LNCaP clone FGC (cell line): ENCODE results near the gene RAB29.

ENCODE experiments used
- DNase-seq: peaks from one replicate; pipeline ENCODE4 v3.0.0-alpha.2; 2011; ENCODE audit warnings: low read depth
- H3K4me3 ChIP-seq: 2 replicates; pipeline ENCODE4 v1.5.1; 2011; ENCODE audit warnings: mild to moderate bottlenecking, low read depth, low read length, control low read depth
- TF ChIP-seq, protein P1 (sequence below): IDR thresholded peaks from 2 replicates; pipeline ENCODE4 v1.5.1; 2012; ENCODE audit warnings: mild to moderate bottlenecking; ENCODE audit not compliant: control insufficient read depth, insufficient read depth; ENCODE audit errors: extremely low read depth

Gene RAB29

DNA sequence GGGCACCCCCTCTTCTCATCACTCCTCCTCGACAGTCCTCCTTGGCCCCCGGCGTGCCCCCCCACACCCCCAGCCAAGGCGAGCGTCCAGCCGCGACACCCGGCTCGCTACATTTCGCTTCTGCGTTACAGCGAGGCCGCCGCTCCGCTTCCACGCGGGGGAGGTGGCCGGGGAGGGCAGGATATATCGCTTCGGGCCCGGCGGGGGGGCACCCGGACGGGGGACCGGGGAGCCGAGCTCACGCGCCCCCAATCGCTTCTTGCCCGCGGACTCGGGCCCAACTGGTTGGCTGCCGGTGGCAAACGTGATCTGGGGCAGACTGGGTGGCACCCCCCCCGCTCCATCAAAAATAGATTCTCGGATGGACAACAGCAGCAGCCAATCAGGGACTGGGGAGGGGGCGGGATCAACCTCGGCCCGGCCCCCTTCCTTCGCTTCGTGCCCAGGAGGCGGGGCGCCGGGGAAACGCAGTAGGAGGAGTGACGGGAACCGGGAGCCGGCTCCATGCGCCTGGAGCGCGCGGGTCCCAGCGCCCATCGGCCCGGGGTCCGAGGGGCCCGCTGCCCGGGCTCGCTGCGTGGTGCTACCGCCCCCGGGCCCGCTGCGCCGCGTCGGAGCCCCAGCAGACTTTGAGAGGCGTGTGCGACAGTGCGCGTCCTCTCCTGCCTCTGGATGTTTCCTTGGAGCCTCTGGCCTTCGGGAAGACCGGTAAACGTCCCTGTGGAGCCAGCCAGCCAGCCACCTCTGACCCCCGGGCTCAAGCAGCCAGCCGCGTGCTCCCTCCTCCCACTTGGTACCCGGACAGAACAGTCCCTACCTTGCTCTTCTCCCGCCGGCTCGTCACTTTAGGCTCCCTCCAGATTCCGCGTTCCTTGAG lies 37.8 kb upstream of the RAB29 start, which contains the start of gene SLC41A1:
Gene SLC41A1 (minus strand): TSS at position 321 of the 877 bp plus-strand sequence. CDS start 2,757 bp downstream, outside the sequence.
- TF ChIP-seq, protein P1, sequence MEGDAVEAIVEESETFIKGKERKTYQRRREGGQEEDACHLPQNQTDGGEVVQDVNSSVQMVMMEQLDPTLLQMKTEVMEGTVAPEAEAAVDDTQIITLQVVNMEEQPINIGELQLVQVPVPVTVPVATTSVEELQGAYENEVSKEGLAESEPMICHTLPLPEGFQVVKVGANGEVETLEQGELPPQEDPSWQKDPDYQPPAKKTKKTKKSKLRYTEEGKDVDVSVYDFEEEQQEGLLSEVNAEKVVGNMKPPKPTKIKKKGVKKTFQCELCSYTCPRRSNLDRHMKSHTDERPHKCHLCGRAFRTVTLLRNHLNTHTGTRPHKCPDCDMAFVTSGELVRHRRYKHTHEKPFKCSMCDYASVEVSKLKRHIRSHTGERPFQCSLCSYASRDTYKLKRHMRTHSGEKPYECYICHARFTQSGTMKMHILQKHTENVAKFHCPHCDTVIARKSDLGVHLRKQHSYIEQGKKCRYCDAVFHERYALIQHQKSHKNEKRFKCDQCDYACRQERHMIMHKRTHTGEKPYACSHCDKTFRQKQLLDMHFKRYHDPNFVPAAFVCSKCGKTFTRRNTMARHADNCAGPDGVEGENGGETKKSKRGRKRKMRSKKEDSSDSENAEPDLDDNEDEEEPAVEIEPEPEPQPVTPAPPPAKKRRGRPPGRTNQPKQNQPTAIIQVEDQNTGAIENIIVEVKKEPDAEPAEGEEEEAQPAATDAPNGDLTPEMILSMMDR, result no peak
- peak; percentile 53 for DNase-seq
- H3K4me3 ChIP-seq, result peak within 1 kb of the TSS; percentile 81

DNA sequence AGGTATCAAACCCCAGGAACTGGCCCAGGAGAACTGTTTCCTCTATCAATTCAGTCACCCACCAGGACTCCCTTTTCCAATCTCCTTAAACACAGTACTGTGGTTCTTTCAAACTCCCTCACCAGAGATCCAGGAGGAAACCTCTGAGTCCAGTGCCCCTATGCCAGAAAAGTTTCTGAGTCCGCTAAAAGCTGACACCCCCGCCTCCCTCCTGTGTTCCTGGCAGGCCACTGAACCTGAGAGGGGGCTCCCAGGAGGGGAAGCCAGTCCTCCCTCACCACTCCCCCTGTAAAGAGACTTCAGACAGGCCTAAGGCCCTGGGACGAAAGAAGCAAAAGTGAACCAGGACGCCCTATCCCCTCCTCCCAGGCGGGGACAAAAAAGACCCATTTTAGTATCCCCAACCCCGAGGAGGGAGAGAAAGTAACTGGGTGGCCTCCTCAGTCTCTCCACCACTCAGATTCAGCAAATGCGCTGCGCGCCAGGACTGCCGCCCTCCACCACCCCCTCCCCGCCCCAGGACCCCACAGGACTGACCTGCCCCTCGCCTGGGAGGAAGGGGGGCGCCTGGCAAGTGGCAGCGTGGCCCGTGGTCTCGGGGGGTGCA lies 37.1 kb upstream of the RAB29 start:
- TF ChIP-seq, protein P1, result no peak
- DNase-seq, result no peak
- peak overlapping the region; percentile 81 for H3K4me3 ChIP-seq

DNA sequence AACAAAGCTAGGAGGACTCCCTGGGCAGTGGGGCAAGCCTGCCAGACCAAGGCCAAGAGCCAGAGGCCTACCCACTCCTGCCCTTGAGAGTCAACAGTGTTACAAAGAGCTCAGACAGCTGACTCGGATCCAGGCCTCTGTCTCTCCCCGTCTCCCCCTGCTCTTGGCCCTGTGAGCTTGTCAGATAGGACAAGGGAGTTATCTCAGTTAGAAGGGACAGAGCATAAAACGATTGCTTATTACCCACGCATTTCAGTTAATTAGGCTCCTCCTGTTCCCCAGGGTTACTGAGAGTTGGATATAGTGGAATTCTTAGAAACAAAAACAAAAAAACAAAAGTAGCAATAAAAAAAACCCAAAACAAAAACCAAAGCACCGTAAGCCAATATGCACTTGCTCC lies 36.4 kb upstream of the RAB29 start:
- DNase-seq, result no peak

DNA sequence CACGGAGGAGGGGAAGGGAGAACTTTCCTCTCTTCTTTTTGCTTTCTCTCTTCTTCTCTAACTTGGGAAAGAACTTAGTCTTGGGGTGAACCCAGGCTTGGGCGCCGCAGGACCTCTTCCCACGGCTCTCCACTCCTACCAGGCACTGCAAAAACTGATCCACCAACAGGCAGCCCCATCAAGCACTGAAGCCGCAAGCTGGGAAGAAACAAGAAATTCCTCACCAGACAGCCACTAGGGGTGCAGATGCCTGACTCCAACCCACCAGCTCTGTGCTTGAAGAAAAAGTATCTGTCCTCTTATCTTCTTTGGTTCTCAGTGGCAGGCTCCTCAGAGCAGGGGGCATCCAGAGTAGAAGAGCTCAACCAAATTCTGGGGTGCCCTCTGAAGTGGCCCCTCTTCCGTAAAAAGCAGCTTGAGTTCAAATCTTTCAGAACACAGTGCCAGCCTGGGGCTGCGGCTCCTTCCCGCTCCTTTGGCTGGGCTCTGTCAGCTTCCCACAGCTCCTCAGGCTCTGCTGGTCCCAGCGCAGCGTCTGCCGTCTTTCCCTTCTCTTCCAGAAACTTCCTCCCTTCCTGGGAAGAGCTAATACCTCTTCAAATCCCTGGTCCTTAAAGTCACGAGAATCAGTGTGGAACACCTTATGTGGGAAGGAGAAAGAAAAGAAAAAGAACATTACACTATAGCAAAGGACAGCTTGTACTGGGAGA lies 35.3 kb upstream of the RAB29 start:
- TF ChIP-seq, protein P1, result 0 out of 2 replicates have a peak, but pooled peaks have one; percentile 2
- no peak for DNase-seq
- no peak overlapping the region for H3K4me3 ChIP-seq

More for the DNA sequence above, 36.4 kb upstream of the RAB29 start:
- peak overlapping the region; percentile 81 for H3K4me3 ChIP-seq
- TF ChIP-seq, protein P1, result no peak

DNA sequence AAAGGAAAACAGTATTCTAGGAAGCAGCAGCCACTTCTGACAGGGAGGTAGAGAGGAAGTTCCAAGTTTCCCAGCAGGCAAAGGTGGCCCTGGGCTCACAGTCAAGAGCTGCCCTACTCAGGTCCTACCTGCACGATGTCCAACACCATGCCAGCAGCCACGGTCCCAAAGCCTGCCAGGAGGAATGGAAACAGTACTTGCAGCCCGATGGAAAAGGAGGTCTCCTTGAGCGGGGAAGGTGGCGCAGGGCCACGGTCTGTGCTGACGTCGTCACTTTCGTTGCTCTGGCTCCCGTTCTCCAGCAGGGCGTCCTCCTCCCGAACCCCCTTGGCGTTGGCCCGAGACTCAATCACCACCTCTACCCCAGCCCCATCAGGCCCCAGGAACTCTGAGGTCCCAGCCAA lies 34.7 kb upstream of the RAB29 start:
- DNase-seq, result no peak
- H3K4me3 ChIP-seq, result no peak overlapping the region
- TF ChIP-seq, protein P1, result no peak

DNA sequence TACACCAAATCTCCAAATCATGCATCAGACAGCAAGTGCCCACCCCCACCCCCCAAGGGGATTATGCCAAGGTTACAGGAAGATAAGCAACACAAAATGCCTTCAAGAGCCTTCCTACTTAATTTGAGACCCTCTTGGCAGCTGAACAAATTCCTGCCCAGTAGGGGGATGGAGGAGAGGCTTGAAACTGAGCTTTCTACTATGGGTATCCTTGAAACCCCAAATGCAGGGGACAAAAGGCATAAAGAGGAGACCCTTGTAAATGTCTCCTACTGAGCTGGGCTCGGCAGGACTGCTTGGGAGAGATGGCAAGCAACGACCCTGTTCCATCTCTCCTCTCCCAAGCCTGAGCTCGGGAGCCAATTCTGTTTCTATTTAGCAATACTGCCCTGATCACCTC lies 34.2 kb upstream of the RAB29 start:
- no peak for DNase-seq
- TF ChIP-seq, protein P1, result no peak
- H3K4me3 ChIP-seq, result no peak overlapping the region
